SH-SY5Y (cell line): ENCODE results near the gene ADAMTS1.

ENCODE experiments used
- GATA2 ChIP-seq: IDR thresholded peaks from 2 replicates; pipeline ENCODE4 v1.6.1; 2011; ENCODE audit warnings: mild to moderate bottlenecking, low read depth, low read length
- GATA3 ChIP-seq: IDR thresholded peaks from 2 replicates; pipeline ENCODE4 v1.6.1; 2011; ENCODE audit warnings: low read depth, mild to moderate bottlenecking, low read length, moderate library complexity

Gene ADAMTS1

DNA sequence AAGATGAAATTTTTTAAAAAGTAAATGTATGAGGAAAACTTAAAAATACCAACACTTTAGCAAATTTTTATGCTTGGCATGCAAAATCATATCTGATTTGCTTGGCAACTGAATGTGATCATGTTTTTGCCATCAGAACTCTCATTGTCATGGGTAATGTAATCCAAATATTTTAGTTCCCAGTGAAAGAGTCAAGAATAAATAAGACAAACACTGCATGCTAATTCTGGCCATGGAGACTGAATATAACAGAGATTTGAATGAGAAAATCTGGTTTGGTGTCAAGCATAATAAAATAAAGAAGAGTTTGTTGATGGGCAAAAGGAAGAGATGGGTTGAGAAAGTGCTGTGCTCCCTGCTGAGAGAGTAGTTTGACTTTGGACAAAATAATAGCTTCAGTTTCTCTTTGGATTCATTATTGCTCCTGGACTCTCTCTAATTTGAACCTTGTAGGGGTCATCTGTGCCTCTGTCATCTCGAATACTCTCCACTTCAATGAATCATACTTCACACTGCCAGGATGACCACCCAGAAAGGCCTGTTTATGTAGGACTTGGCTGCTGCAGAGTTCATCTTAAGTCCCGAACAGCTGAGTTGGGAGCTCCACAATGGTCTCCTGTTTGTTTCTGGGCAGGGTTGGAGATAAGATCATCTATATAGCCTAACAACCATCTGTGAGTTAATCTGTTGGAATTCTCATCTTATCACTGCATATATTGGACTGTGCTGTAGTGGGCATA, 34.4 kb downstream of the ADAMTS1 start:
- TF ChIP-seq GATA3 (no peak), GATA2 (no peak)

DNA sequence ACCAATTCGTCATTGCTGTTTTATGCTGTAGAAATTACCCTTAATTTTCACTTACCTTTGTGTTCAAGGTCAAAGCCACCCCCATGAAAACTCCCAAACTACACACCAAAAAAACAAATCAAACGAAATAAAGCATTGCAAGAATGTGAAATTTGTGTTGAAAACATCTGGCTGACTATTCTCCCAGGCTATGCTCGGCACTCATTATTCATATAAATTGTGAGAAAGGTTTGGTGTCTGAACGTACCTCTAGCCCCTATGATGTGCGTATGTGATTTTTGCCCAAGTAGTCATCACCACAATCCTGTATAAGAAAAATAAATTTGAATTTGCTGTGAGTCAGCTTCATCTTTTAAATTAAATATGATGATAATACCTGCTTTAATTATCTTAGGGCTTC, 34.9 kb downstream of the ADAMTS1 start:
- TF ChIP-seq GATA2: no peak
- no peak for TF ChIP-seq GATA3

GRCh38 chr21:26809745-26810144, 35.5 kb downstream of the ADAMTS1 start:
- TF ChIP-seq GATA3 (no peak), GATA2 (no peak)

GRCh38 chr21:26806801-26807295, 38.4 kb downstream of the ADAMTS1 start:
- TF ChIP-seq GATA3 (no peak), GATA2 (no peak)

GRCh38 chr21:26804895-26805609, 40.2 kb downstream of the ADAMTS1 start:
- TF ChIP-seq GATA3 (no peak), GATA2 (no peak)

GRCh38 chr21:26801498-26801897, 43.7 kb downstream of the ADAMTS1 start:
- TF ChIP-seq GATA2: no peak
- TF ChIP-seq GATA3: no peak

DNA sequence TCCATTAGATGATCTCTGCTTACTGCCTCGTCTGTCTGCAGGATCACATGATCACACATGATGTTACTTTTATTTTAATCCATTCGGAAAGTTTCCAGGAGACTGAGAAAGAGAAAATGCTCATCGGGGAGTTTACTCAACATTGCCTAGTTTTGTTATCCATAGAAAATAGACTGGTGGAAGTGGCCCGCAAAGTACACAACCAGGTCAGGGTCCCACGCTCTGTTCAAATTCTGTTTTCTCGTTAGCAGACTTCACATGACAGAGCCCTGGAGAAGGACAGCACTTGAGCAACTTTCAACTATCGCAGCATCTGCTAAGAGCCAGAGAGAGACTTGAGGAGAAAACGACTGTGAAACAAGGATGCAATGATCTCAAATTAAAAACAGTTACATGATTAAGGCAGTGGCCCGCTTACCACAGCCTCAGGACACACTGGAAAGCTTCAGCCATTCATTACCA, 44.2 kb downstream of the ADAMTS1 start:
- TF ChIP-seq GATA2: no peak
- TF ChIP-seq GATA3: no peak

DNA sequence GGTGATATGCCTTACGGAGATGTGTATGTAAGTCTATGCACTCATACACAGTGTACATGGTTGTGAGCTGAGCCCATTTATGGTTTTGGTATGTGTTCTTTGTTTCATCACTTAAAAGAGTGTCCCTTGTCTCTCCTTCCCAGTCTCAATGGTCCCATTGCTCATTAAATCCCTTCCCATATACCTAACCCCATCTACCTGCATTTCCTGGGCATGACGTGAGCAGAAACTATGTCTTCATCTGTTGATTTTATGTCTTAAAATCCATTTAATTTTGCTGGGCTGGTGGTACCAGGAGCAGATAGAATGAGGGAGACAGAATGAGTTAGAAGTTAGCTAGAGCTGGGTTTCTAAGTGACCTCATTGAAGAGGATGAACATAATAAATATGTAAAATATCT, 44.8 kb downstream of the ADAMTS1 start:
- TF ChIP-seq GATA2: no peak
- TF ChIP-seq GATA3: no peak

DNA sequence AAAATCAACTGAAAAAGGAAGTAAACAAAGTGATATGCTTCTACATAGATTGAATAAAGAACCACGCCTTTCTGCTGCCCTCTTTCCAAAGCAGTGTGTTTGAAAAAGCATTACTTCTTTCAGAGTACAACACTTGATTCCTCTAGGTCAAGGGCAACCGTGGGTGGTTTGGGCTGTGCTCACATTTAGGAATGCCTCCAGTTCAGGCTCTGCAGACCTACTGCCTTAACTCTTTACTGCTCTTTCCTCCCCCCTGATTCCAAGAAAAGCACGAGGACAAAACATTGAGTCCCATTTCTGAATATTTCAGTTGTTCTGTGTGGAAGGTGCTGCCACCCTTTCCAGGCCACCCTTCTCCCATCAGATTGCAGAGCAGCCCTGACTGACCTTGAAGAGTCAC, 45.2 kb downstream of the ADAMTS1 start:
- TF ChIP-seq GATA3: no peak
- no peak for TF ChIP-seq GATA2

DNA sequence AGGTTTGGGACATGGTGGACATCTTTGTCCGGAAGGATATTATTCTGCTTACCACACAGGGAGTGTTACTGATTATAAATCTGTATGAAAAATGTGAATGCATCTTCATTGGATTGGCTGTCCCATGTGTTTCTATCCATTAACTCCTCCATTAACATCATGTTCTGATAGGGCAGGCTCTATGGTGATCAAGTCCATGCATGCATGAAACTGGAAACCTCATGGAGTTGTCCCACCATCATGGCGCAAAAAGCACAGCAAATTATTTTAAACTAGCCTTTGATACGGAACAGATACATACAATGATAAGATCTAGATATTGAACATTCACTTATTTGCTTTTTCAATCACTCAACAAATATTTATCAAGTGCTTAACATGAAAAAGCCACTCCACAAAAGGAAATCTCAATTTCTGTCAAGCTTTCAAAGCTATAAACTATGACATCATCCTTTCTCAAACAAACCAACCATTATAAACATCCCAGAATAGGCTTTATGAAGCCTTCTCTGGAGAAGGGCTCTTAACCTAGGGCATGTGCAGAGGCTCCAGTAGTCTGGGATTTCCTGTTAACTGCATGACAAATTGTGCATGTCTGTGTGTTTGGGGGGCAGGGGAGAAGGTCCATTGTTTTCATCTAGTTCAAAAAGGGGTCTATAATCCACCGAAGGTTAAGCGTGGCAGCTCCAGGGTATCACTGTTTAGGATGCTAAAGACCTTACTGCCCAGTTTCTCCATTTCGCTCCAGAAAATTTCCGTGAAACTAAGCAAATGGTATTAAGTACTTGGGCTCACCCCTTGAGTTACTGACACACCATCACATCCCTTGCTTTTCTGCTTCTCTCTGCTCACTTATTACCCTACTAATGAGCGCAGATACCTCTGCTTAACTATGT, 46.1 kb downstream of the ADAMTS1 start:
- TF ChIP-seq GATA3: no peak

DNA sequence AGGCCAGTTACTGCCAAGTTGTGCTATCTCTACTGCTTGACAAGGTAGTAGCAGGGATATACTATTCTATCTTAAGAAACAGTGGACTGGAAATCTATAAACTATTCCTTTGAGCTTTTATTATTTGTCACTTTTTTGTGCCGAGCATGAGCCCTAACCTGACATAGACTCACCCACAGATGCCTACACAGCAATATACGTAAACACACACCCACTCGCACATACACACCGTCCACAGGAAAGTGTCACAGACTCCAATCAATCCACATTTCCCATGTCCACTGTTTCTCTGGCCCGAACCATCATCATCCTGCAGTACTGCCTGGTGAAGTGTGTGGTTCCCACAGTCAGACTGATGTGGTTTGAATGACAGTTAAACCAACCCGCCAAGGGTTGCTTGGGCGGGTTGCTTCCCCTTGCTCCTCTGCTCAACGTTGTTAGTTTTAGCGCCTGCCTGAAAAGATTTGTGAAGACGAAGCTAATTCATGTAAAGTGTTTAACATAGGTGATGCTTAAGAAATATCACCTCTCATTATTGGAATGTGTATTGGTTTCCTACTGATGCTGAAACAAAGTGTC, 47.2 kb downstream of the ADAMTS1 start:
- TF ChIP-seq GATA3: no peak
- TF ChIP-seq GATA2: no peak

DNA sequence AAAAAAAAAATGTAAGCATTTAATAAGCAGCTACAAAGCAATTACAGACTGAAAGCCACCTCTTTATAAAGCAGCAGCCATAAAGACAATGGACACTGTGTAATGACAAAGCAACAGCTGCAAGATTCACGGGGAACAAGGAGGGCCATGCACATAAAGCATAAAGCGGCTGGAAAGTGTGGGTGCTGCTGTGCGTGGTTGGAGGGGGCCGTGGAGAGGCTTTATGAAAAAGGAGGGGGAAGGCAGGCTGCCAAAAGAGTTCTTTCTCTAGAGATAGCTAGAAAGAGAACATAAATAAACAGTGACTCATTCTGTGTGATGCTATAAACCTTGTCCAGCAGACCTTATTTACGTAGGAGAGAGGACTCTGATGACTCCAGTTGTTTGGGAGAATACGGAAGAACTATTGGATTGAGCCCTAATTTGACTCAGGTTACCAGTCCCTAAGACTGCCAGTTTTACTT, 49.3 kb downstream of the ADAMTS1 start:
- TF ChIP-seq GATA2 (no peak), GATA3 (no peak)

GRCh38 chr21:26795412-26795805, 49.8 kb downstream of the ADAMTS1 start:
- TF ChIP-seq GATA3 (no peak), GATA2 (no peak)
